HG02870 (cell line): ENCODE results near the gene LMX1B.

Source experiments
- ATAC-seq: cut with Tn5 transposase; IDR thresholded peaks from one replicate; pipeline ENCODE4 v1.9.1; 2021; ENCODE audit warnings: mild to moderate bottlenecking, moderate library complexity; ENCODE audit not compliant: unreplicated experiment

LMX1B gene

DNA sequence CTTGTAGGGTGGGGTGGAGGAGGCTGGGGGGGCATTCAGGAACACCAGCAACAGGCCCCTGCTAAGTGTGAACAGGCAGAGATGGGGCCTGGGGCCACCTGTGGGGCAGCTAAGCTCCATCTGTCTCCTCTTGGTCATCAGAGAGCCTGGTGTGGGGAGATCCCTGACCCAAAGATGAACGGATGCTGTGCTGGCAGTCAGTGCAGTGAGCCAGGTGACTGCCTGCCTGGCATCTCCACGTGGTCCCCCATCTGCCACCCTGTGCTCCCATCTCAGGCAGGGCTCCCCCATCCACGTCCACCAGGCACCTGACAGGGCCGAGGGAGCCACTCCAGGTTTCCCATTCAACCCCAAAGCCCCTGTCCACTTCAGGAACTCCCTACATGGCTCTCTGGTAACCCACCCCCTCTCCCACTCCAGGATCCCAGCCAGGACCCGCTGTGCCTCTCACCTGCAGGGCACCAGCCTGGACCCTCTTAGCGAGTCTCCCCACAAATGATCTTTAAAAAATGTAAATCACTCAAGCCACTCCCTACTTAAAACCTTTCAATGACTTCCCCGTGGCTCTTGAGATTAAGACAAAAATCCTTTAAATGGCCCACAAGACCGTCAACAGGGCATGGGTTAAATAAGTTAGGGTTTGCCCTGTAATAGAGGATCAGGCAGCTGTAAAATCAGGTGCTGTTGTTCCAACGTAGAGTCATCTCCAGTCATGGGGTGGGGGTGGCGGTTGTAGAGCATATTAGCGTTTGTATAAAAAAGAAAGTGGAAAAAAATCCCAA lies 60.8 kb downstream of the LMX1B start:
- ATAC-seq = no peak

DNA sequence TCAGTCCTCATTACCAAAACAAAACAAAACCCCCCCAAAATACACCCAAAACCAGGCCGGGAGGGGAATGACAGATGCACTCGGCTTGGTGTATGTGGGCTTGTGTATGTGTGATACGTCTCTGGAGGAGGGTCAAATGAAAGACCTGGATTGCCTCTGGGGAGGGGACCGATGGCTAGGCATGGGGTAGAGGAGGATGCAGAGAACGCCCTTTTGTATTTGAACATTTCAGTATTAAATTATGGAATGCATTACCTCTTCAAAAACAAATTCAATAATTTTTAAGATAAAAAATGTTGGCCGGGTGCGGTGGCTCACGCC lies 61.4 kb downstream of the LMX1B start:
- no peak for ATAC-seq

DNA sequence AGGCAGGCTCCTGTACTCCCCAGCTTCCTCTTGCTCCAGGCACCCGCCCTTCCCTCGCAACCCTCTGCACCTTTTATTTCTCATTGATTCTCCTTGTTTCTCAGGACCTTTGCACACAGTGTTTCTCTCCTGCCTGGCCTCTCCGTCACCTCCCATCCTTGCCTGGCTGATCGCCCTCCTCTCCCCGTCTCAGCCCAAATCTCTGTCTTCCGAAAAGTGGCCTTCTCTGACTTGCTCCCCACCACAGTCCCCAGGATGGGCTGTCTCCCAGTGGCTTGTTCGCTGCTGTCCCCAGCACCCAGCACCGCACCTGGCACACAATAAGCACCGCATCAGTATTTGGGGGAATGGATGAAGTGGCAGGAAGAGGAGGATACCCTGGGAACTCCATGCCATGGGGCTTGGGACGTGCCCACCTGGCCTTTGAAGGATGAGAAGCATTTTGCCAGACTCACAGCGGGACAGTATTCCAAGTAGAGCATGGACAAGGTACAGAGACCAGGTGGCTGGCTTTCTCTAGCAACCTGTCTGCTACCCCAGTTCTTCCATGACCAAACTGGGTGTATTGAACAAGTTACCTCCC lies 62.5 kb downstream of the LMX1B start:
- ATAC-seq = no peak

DNA sequence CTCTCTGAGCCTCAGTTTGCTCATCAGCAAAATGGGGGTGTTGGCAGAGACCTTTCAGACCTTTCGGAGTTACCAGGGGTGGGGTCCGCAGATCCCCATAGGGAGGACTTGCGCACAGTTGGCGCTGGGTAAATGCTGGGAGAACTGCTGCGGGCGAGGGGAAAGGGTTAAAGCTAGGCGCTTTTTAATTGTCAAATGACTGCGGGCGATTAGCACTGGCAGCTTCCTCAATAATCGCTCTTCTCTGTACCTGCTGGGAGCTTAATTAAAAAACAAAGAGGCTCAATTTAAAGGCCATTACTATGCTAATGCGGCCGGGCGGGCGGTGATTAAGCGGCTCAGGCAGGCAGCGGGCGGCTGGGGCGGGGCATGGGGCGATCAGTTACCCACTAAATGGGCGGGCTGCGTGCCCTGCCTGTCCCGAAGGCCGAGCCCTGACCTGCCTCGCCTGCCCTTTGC lies 63.0 kb downstream of the LMX1B start:
- no peak for ATAC-seq

DNA sequence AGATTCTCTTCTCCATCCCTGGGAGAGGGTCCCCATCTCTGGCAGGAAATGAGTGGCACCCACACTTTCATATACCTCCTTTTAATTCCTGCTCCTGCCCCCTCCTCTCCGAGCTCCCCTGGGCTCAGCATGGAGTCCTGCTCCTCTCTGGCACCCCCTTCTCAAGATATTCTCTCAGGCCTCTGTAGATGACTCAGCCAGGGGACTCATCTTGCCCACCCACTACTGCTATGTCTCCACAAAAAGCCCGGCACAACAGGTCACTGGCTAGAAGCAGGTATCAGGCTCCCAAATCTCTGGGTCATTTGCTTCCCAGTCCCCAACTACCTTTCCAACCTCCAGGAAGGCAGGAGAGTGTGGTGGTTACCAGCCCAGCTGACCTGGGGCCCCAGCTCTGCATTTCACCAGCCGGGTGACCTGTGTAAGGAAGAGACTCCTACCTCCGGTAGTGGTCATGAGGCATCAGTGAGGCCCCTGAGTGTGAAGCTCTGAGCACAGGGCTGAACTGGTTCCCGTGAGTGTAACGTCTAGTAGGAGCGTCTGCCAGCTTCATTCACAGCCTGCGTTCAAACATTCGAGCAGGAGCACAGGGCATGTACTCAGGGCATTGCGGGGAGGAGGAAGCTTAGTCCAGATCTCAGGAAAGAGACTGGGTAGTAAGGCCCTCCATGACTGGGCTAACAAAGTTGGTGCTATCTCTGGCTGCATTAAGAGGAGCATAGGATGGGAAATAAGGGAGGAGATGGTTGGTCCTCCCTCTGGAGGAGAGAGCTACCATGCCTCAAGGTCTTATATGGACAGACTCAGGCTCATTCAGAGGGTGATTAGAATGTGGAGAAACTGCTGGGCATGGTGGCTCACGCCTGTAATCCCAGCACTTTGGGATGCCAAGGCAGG lies 63.7 kb downstream of the LMX1B start:
- ATAC-seq = no peak

DNA sequence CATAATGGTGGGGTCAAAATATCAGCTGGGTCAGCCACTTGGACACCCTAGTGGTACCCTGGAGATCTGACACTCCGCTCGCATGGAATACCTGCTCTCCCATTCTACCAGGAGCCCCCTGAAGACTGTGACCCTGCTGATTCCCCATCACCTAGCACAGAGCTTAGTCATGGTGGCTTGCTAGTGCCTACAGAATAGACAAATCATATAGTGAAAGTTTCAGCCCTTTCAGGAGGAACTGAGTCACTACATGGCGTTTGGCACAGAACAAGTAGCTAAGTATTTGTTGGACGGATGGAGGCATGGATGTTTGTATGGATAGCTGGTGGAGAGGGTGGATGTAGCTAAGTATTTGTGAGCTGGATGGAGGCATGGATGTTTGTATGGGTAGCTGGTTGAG lies 65.3 kb downstream of the LMX1B start:
- ATAC-seq = no peak

DNA sequence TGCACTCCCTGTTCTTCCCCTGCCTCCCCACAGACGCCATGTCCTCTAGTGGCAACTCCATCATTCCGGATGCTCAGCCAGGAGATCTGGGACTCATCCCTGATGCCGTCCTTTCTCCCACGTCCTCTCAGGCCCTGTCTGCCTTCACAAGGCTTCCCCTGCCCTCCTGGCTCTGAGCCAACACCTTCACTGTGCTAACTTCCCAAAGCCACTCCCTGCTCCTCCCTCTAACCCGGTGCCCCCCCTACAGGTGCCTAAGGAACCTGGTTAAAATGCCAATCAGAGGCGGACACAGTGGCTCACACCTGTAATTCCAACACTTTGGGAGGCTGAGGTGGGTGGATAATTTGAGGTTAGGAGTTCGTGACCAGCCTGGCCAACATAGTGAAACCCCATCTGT lies 67.6 kb downstream of the LMX1B start:
- ATAC-seq = no peak

DNA sequence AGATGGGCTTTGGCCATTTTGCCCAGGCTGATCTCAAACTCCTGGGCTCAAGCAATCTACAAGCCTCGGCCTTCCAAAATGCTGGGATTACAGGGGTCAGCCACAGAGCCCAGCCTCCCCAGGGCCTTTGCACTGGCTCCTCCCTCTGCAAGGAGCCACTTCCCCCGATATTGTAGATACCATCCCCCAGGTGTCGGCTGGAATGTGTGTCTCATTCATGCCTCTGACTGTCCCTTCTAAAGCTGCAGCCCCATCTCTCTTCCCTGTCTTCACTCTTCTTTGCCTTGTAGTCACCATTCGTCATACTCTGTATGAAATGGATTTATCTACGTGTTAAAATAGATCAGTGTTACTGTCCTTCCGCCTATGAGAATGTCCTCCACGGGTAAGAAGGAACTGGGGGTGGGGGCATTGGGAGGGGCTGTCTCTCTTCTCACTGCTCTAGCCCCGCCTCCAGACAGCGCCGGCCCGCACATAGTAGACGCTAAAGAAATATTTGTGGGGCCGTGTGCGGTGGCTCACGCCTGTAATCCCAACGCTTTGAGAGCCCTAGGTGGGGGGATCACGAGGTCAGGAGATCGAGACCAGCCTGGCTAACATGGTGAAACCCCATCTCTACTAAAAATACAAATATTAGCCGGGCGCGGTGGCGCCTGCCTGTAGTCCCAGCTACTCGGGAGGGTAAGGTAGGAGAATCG lies 68.5 kb downstream of the LMX1B start:
- ATAC-seq = no peak

DNA sequence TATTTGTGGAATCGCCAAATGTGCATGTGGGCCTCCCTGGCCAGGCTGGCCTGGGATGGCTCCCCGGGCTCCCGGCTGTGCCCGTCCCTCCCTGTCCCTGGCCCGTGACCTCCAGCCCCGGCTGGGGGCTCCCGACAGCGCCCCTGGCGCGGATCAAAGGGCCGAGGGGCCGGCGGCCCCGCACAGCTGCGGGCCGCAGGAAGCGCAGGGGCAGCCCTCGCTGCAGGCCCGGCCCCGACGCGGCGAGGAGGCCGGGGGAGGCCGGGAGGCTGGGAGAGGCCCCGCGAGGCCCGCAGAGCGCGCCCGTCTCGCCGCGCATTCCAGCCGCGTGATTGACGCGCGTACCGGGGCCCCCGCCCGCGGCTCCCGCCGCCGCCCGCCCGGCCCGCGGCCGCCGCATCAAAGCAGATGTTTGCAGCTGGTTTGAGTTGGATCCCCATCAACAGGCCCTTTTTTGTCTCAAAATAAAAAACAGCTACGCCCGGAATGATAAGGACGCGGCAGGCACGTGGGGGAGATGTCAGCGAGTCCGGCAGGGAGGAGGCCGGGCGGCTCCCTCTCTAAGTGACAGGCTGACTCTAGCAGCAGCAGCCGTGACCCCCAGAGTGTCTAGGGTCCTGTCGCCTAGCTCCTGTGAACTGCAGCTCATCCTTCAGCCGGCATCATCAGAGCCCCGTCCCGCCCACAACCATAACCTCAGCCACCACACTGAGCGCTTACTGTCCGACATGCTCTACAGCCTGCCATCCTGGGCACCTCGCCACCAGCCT lies 69.4 kb downstream of the LMX1B start:
- ATAC-seq = no peak

DNA sequence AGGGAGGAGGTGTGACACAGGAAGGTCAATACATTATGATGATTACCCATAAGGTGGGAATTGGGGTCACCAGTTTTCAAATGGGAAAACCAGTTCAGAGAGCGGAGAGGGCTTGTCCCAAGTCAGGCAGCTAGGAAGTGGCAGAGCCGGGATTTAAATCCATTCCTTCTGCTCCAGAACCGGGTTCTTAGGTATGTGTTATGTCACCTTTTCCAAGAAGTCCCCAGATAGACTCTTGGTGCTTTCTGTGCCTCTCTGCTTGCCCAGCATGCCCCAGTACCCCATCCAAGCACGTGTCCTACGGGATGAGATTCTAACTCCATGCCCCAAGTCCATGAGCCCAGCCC lies 69.9 kb downstream of the LMX1B start:
- no peak for ATAC-seq

DNA sequence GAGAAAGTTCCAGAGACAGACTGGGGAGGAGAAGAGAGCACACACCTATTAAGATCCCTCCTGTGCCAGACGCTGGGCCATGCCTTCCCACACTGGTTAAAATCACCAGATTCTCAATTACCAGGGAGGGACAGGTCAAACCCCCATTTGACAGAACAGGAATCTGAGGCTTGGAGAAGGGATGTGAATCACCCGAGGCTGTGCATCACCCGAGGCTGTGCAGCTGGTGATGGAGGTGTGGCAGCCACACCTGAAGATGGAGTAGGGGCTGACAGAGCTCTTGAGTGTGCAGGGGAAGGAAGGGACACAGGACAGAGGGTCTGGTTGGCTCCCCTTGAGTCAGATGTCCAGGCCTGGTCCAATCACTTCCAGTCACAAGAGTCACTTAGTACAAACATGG lies 70.6 kb downstream of the LMX1B start:
- ATAC-seq = no peak

DNA sequence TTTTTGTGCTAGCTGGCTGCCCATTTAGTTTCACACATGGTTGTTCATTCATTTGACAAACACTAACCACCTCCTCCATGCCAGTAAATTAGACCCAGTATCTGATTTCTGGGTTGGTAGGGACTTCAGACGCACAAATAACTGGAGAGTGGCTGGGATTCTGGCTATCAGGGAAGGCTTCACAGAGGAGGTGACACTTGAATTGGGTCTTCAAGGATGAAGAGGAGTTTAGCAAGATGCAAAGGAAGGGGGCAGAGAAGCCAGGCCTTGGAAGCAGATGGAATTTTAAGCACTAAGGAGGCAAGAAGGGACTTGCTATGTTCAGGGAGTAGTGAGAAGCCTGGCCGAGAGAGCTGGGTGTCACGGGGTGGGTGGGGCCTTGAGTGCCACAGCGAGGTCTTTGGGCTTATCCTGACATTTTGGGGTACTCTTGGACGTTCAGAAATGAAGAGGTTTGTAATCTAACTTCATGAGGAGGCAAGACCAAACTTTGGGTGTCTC lies 71.3 kb downstream of the LMX1B start:
- ATAC-seq = no peak

DNA sequence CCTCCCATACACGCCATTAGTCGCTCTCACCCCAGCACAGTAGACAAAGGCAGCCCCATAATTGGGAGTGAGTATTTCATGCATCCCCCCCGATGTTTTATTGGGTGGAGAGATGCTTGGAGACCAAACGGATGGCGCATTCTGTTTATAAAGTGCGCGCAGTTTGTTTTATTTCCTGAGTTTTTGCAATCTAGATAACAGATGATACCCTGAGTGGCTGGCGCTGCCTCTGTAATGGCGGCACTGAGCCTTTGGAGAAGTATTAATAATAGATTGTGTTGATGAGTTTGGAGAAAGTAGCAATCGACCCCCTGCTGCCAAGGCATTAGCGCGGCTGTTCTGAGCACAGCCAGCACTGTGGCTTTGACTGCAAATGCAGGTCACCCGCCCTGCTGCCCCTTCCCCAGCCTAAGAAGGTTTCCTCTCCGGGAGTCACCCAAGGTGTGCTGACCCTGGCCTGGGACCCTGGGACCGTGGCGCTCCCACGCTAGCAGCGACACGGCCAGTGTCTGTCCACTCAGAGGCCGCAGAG lies 74.3 kb downstream of the LMX1B start:
- ATAC-seq = no peak

DNA sequence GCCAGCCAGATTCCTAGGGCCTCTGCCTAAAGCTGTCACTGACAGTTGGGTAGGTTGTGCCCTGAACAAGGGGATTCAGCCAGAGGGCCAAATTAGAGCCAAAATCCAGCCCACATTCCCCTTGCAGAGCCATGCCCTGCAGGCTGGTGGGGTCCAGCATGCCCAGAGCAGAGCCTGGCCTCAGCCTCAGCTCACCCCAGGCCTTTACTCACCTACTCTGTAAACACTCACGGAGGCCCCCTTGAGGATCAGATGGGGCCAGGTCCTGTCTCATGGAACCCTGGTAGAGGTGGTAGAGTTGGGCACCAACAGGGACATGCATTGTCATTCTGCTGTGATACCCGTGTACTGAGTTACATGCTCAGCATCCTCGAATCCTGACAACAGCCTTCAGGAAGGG lies 74.9 kb downstream of the LMX1B start:
- no peak for ATAC-seq

DNA sequence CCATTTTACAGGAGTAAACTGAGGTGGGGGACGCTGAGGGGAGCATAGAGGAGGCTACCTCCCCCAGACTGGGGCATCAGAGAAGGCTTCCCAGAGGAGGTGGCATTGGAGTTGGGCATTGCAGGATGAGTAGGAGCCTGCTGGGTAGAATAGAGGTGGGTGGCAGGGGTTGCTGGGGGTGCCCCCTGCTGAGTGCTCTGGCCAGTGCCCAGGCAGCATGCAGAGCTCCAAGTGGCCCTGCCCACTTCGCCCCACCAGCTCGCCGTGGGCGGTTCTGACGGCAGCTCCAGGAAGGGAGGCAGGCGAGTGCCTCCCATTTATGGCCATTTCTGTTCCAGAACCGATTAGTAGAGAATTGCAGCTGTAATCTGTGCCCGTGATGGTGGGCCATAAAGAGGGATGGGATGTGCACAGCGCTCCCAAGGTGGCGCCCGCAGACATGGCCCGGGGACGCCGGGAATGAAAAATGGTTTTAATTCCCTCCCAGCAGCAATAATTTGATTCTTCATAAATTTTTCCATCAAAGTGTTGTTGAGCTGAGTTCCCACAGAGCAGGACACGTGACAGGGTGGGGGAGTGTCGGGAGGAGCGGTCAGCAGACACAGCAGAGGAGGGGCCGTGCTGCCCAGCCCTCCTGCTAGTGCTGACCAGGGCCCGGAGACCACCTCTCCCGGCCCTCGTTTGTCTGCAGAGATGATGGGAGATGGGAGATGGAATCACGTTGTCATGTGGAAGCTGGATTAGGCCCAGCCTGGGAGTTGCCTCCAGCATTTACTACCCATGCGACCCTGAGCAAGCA lies 75.5 kb downstream of the LMX1B start:
- no peak for ATAC-seq

DNA sequence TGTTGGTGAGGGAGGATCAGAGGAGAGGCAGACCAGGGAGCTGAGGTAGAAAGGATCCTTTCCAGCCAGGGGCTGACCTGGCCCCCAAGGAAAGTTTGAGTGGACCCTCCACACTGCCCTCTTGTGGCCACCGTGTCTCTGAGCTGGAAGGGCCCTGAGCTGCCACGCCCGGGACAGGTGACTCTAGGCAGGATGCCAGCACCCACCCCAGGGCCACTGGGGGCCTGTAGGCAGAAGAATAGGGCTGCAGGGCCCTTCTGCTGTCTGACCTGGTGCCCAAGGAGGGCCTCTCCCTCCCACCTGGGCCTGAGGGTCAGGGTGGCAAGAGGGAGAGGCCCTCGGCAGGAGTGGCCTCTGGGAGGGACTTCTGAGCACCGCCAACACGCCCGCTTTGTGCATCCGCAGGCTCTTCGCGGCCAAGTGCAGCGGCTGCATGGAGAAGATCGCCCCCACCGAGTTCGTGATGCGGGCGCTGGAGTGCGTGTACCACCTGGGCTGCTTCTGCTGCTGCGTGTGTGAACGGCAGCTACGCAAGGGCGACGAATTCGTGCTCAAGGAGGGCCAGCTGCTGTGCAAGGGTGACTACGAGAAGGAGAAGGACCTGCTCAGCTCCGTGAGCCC lies 76.8 kb downstream of the LMX1B start:
- no peak for ATAC-seq

DNA sequence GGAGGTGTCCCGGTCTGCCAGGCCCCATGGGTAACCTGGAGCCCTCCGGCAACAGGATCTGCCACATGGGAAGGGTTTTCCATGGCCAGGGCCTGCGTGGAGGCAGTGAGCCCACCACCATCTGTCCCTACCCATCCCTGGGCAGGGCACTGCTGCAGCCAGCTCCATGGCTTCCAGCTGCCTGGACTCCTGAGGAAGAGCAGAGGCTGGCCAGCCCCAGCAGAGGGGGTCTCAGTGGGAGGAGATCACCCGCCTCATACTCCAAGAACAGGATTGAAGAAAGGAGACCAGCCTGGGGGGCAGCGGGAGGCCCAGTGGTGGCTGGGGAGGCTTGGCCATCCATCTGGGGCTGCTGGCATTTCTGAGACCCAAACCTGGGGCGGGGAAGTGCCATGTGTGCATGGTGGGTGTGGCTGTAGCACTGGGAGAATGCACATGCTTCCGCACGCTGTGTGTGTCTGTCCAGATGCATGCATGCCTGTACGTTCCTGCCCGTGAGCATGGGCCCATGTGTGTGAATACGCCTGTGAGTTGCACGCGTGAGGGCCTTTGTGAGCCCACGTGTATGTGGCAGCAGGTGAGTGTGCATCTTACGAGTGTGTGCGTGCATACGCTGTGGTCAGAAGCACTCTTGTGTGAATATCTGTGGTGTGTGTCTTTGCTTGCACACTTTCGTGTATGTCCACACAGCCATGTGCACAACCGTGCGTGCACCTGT lies 78.5 kb downstream of the LMX1B start:
- no peak for ATAC-seq

DNA sequence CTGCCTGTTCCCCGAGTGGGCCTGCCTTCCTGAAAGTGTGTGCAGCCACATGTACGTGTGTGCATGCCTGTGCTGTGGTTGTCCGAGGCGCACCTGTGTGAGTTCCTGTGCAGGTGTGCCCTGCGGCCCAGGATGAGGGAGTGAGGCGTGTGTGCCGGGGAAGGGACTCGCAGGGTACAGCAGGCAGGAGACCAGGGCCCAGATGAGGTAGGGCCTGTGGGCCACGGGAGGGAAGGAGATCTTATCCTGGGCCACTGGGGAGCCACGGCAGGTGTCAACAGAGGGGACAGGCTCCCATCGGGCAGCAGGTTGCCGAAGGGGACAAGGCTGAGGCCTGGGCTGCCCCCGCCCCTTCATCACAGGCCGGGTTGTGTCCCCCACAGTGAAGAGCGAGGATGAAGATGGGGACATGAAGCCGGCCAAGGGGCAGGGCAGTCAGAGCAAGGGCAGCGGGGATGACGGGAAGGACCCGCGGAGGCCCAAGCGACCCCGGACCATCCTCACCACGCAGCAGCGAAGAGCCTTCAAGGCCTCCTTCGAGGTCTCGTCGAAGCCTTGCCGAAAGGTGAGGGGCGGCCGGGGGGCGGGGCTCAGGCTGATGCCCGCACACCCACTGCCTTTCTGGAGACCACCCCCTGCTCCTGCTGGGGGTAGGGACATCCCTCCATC lies 79.2 kb downstream of the LMX1B start:
- ATAC-seq = no peak
